HEK293T (cell line): Measurements from ENCODE around the gene TBC1D5.
"Not testable (repeated sequence)": the region's sequence is repeated elsewhere in the genome, so short reads cannot be mapped to it uniquely, and the experiment has no call there.

ENCODE experiments used
- CTCF ChIA-PET: fragments of 350-600 bp; formaldehyde crosslinking; extraction: SDS; loops from one replicate; lab custom pipeline; 2021; ENCODE audit warnings: antibody characterized with exemption, inconsistent platforms; lab: Yijun Ruan, JAX
- POLR2A ChIA-PET: fragments of 350-600 bp; formaldehyde crosslinking; extraction: SDS; loops from one replicate; lab custom pipeline; 2020; ENCODE audit warnings: antibody characterized with exemption, inconsistent platforms; lab: Yijun Ruan, JAX
- DNase-seq: peaks from one replicate; pipeline ENCODE4 v3.0.0; 2012; ENCODE audit warnings: mixed read lengths; ENCODE audit errors: extremely low spot score
- ARNT ChIP-seq: fragments of 450-650 bp; IDR thresholded peaks from 2 replicates; pipeline ENCODE4 v1.6.1; 2017; ENCODE audit warnings: mild to moderate bottlenecking
- BHLHE40 ChIP-seq: fragments of 450-650 bp; IDR thresholded peaks from 2 replicates; pipeline ENCODE4 v1.6.1; 2016; ENCODE audit warnings: mild to moderate bottlenecking, moderate library complexity, borderline replicate concordance
- CTBP1 ChIP-seq: fragments of 450-650 bp; IDR thresholded peaks from 2 replicates; pipeline ENCODE4 v1.6.1; 2016; ENCODE audit warnings: borderline replicate concordance
- ELF4 ChIP-seq: fragments of 450-650 bp; IDR thresholded peaks from 2 replicates; pipeline ENCODE4 v1.6.1; 2017; ENCODE audit warnings: antibody characterized with exemption
- FOXA1 ChIP-seq: fragments of 450-650 bp; IDR thresholded peaks from 2 replicates; pipeline ENCODE4 v1.6.1; 2016; ENCODE audit warnings: mild to moderate bottlenecking
- FOXK2 ChIP-seq: fragments of 450-650 bp; IDR thresholded peaks from 2 replicates; pipeline ENCODE4 v1.6.1; 2016; ENCODE audit warnings: mild to moderate bottlenecking
- FOXM1 ChIP-seq: fragments of 450-650 bp; IDR thresholded peaks from 2 replicates; pipeline ENCODE4 v1.6.1; 2017; ENCODE audit warnings: mild to moderate bottlenecking, borderline replicate concordance
- HDGF ChIP-seq: fragments of 450-650 bp; IDR thresholded peaks from 2 replicates; pipeline ENCODE4 v1.6.1; 2017; ENCODE audit warnings: antibody characterized with exemption, borderline replicate concordance
- L3MBTL2 ChIP-seq: fragments of 450-650 bp; conservative IDR thresholded peaks from 2 replicates; pipeline ENCODE4 v1.6.1; 2016; ENCODE audit warnings: mild to moderate bottlenecking
- LEF1 ChIP-seq: fragments of 450-650 bp; IDR thresholded peaks from 2 replicates; pipeline ENCODE4 v1.6.1; 2017; ENCODE audit warnings: mild to moderate bottlenecking, borderline replicate concordance
- NFRKB ChIP-seq: fragments of 450-650 bp; IDR thresholded peaks from 2 replicates; pipeline ENCODE4 v1.6.1; 2016; ENCODE audit warnings: mild to moderate bottlenecking, moderate library complexity
- SP1 ChIP-seq: fragments of 450-650 bp; IDR thresholded peaks from 2 replicates; pipeline ENCODE4 v1.6.1; 2017
- SUZ12 ChIP-seq: fragments of 450-650 bp; IDR thresholded peaks from 2 replicates; pipeline ENCODE4 v1.6.1; 2016; ENCODE audit warnings: mild to moderate bottlenecking
- TARDBP ChIP-seq: fragments of 450-650 bp; IDR thresholded peaks from 2 replicates; pipeline ENCODE4 v1.6.1; 2016
- ZNF384 ChIP-seq: fragments of 450-650 bp; IDR thresholded peaks from 2 replicates; pipeline ENCODE4 v1.6.1; 2016
- TF ChIP-seq, protein P1 (sequence below): fragments of 450-650 bp; IDR thresholded peaks from 2 replicates; pipeline ENCODE4 v1.6.1; 2016

Gene TBC1D5

GRCh38 chr3:17724122-17724521, 18.3 kb downstream of the TBC1D5 start:
- POLR2A ChIA-PET: interaction anchor here (1.7 kb wide), 1 partner anchor 19 kb away, joined by 4 read pairs; the partner anchor contains the start of gene TBC1D5
- TF ChIP-seq FOXM1: no peak
- TF ChIP-seq NFRKB: no peak
- TF ChIP-seq HDGF: no peak
- TF ChIP-seq ZNF384: no peak
- TF ChIP-seq CTBP1: no peak
- no peak for TF ChIP-seq ELF4
- no peak for TF ChIP-seq L3MBTL2
- no peak for TF ChIP-seq BHLHE40
- no peak for TF ChIP-seq FOXK2
- no peak for TF ChIP-seq LEF1
- TF ChIP-seq SP1: no peak
- TF ChIP-seq ARNT: no peak
- TF ChIP-seq TARDBP: no peak
- no peak for TF ChIP-seq FOXA1
- TF ChIP-seq SUZ12: no peak
- TF ChIP-seq, protein P1, sequence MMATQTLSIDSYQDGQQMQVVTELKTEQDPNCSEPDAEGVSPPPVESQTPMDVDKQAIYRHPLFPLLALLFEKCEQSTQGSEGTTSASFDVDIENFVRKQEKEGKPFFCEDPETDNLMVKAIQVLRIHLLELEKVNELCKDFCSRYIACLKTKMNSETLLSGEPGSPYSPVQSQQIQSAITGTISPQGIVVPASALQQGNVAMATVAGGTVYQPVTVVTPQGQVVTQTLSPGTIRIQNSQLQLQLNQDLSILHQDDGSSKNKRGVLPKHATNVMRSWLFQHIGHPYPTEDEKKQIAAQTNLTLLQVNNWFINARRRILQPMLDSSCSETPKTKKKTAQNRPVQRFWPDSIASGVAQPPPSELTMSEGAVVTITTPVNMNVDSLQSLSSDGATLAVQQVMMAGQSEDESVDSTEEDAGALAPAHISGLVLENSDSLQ: no peak
- CTCF ChIA-PET: no interaction called here
- DNase-seq: no peak

- ChIA-PET CTCF (no interaction called here), POLR2A (no interaction called here)
- TF ChIP-seq SUZ12: no peak
- TF ChIP-seq ZNF384: no peak
- TF ChIP-seq TARDBP: no peak
- TF ChIP-seq, protein P1: no peak
- no peak for TF ChIP-seq BHLHE40
- no peak for DNase-seq
These were observed 25.0 kb downstream of the TBC1D5 start for GRCh38 chr3:17717411-17717810.

DNA sequence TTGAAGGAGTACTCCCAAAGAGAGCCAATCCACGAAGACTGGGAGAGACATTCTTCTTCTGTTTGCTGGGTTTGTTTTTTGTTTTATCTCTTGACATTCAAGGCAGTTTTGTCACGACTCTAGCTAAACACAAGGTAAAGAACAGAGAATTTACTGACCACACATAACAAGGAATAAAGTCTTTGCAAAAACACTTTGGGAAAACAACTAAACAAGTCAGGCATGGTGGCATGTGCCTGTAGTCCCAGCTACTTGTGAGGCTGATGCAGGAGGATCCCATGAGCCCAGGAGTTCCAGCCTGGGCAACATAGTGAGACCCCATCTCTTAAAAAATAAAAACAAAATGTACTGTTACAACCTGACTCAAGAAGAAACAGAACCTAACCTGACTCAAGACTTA, 28.0 kb downstream of the TBC1D5 start:
- ChIA-PET CTCF (no interaction called here), POLR2A (no interaction called here)
- TF ChIP-seq CTBP1: no peak
- no peak for TF ChIP-seq ARNT
- TF ChIP-seq SUZ12: no peak
- no peak for TF ChIP-seq FOXA1
- no peak for TF ChIP-seq FOXK2
- no peak for TF ChIP-seq FOXM1
- TF ChIP-seq LEF1: no peak
- DNase-seq: no peak

DNA sequence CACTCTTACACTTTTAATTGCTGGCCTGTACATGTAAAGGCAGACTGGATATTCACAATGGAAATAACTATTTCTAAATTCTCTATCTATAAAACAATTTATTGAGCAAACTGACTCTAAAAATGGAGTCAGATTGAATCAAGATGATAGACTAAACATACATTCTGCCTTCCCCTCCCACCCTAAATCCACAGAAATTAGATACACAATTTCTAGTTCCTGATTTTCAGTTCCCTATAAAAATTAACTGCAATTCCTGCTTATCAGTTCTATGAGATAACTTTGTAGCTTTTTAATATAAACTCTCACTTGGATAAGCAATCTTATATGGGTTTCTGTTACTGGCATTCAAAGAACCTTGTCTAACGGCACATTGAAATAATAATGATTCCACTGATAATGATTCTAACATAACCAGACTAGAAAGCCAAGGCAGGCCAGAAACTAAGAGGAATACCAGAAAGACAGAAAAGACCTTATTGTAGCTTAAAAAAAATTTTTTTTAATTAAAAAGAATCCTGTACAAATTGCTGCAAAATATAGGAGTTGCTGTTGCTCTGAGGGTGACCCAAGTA, 33.1 kb downstream of the TBC1D5 start:
- TF ChIP-seq TARDBP: no peak
- no peak for TF ChIP-seq SUZ12
- no peak for TF ChIP-seq ARNT
- TF ChIP-seq, protein P1: no peak
- TF ChIP-seq NFRKB: no peak
- TF ChIP-seq BHLHE40: no peak
- no peak for TF ChIP-seq L3MBTL2
- no peak for TF ChIP-seq FOXM1
- no peak for TF ChIP-seq ELF4
- no peak for TF ChIP-seq SP1
- TF ChIP-seq HDGF: no peak
- TF ChIP-seq ZNF384: no peak
- no peak for TF ChIP-seq FOXA1
- TF ChIP-seq LEF1: no peak
- no peak for TF ChIP-seq FOXK2
- ChIA-PET POLR2A (no interaction called here), CTCF (no interaction called here)
- DNase-seq: no peak

GRCh38 chr3:17707813-17708543, 34.5 kb downstream of the TBC1D5 start:
- POLR2A ChIA-PET: no interaction called here

GRCh38 chr3:17705991-17706390, 36.4 kb downstream of the TBC1D5 start:
- POLR2A ChIA-PET, DNase-seq, CTCF ChIA-PET: not testable (repeated sequence)

More at GRCh38 chr3:17707813-17708543, 34.5 kb downstream of the TBC1D5 start:
- DNase-seq: no peak
- CTCF ChIA-PET: no interaction called here
- TF ChIP-seq BHLHE40 (no peak), HDGF (no peak), CTBP1 (no peak), FOXM1 (no peak), ARNT (no peak), SUZ12 (no peak), NFRKB (no peak), LEF1 (no peak), FOXK2 (no peak), ZNF384 (no peak), FOXA1 (no peak), TARDBP (no peak), SP1 (no peak), L3MBTL2 (no peak), ELF4 (no peak)
- TF ChIP-seq, protein P1: no peak

- DNase-seq, POLR2A ChIA-PET: not testable (repeated sequence)
- CTCF ChIA-PET: interaction anchor here (0.6 kb wide), 1 partner anchor 1625 kb away, joined by 5 read pairs; no protein-coding TSS in a partner anchor
These were observed 42.6 kb downstream of the TBC1D5 start for GRCh38 chr3:17699815-17700214.
